NCI-H1436 treated with DMSO at 0.1 percent for 48 hours (cell line): ENCODE measurements around the gene TIMM10.

Experiments used
- DNase-seq: peaks from one replicate; lab custom pipeline; 2025; lab: John Stamatoyannopoulos, UW

The TIMM10 gene

GRCh38 chr11:57502376-57502775 lies 28.2 kb downstream of the TIMM10 start:
- no peak for DNase-seq

- no peak for DNase-seq
These were observed 28.6 kb downstream of the TIMM10 start for GRCh38 chr11:57501953-57502352.

GRCh38 chr11:57500926-57501325 lies 29.6 kb downstream of the TIMM10 start:
- no peak for DNase-seq

GRCh38 chr11:57500515-57500914 lies 30.0 kb downstream of the TIMM10 start:
- DNase-seq: no peak

- DNase-seq: no peak
These were observed 30.5 kb downstream of the TIMM10 start for GRCh38 chr11:57499983-57500461.

GRCh38 chr11:57499413-57499982 lies 31.1 kb downstream of the TIMM10 start:
- no peak for DNase-seq

- DNase-seq: no peak
These were observed 32.0 kb downstream of the TIMM10 start for GRCh38 chr11:57498540-57498939.

- no peak for DNase-seq
These were observed 33.0 kb downstream of the TIMM10 start for GRCh38 chr11:57497303-57498247.

GRCh38 chr11:57496109-57496820 lies 34.3 kb downstream of the TIMM10 start:
- DNase-seq: no peak

- DNase-seq: no peak
These were observed 36.7 kb downstream of the TIMM10 start for GRCh38 chr11:57493507-57494503.

- no peak for DNase-seq
These were observed 39.0 kb downstream of the TIMM10 start for GRCh38 chr11:57491371-57492061.

GRCh38 chr11:57490456-57491248 lies 39.9 kb downstream of the TIMM10 start:
- DNase-seq: no peak

- DNase-seq: no peak
These were observed 42.5 kb downstream of the TIMM10 start for GRCh38 chr11:57487920-57488659.

GRCh38 chr11:57487021-57487778 lies 43.4 kb downstream of the TIMM10 start:
- DNase-seq: no peak

- DNase-seq: no peak
These were observed 45.1 kb downstream of the TIMM10 start for GRCh38 chr11:57485217-57485990.

- no peak for DNase-seq
These were observed 46.3 kb downstream of the TIMM10 start for GRCh38 chr11:57484141-57484710.

- DNase-seq: no peak
These were observed 47.0 kb downstream of the TIMM10 start for GRCh38 chr11:57483562-57483918.
